ENCODE results near the gene ACAD11.
A peak's percentile ranks its signal among the peaks of the same experiment; 100 is the strongest.

The ACAD11 gene

GRCh38 chr3:132659365-132660051 is at the start of gene ACAD11:
TSS of gene ACAD11 (minus strand) at chr3:132659809. CDS start at chr3:132659751, 58 bp downstream.
- DNase-seq = peak; percentile 61

- no peak for DNase-seq
These were observed 44.1 kb upstream of the ACAD11 start for GRCh38 chr3:132703733-132704132.

- no peak for DNase-seq
These were observed 35.8 kb upstream of the ACAD11 start for GRCh38 chr3:132695422-132695821.

- no peak for DNase-seq
These were observed 35.4 kb upstream of the ACAD11 start for GRCh38 chr3:132694991-132695390.

GRCh38 chr3:132690040-132690439 is 30.4 kb upstream of the ACAD11 start:
- no peak for DNase-seq

GRCh38 chr3:132682201-132682600 is 22.6 kb upstream of the ACAD11 start:
- DNase-seq = no peak

GRCh38 chr3:132681421-132681820 is 21.8 kb upstream of the ACAD11 start:
- DNase-seq = no peak

- DNase-seq = no peak
These were observed 20.3 kb upstream of the ACAD11 start for GRCh38 chr3:132679911-132680310.

- DNase-seq = no peak
These were observed 15.8 kb upstream of the ACAD11 start for GRCh38 chr3:132675408-132675807.

GRCh38 chr3:132669256-132669777 is 9.7 kb upstream of the ACAD11 start:
- DNase-seq = no peak

GRCh38 chr3:132665230-132665745 is 5.7 kb upstream of the ACAD11 start:
- DNase-seq = no peak

- no peak for DNase-seq
These were observed 2.6 kb upstream of the ACAD11 start for GRCh38 chr3:132662212-132662611.

GRCh38 chr3:132661101-132661500 is 1.5 kb upstream of the ACAD11 start:
- DNase-seq = no peak

- DNase-seq = no peak
These were observed 1.1 kb upstream of the ACAD11 start for GRCh38 chr3:132660811-132661070.

GRCh38 chr3:132660052-132660810 is 622 bp upstream of the ACAD11 start, which contains the start of gene UBA5:
TSS of gene UBA5 (plus strand) at chr3:132660329. CDS start at chr3:132660538, 209 bp downstream.
- peak; percentile 55 for DNase-seq

GRCh38 chr3:132659000-132659364 is 627 bp downstream of the ACAD11 start:
- no peak for DNase-seq

GRCh38 chr3:132657869-132658747 is 1.5 kb downstream of the ACAD11 start:
- no peak for DNase-seq

GRCh38 chr3:132655471-132655870 is 4.1 kb downstream of the ACAD11 start:
- DNase-seq = no peak

- no peak for DNase-seq
These were observed 4.9 kb downstream of the ACAD11 start for GRCh38 chr3:132654721-132655120.

- DNase-seq = no peak
These were observed 5.4 kb downstream of the ACAD11 start for GRCh38 chr3:132654190-132654589.

GRCh38 chr3:132652640-132653270 is 6.9 kb downstream of the ACAD11 start:
- no peak for DNase-seq

- DNase-seq = no peak
These were observed 9.5 kb downstream of the ACAD11 start for GRCh38 chr3:132650153-132650552.

- DNase-seq = no peak
These were observed 14.6 kb downstream of the ACAD11 start for GRCh38 chr3:132645058-132645457.

Data from NCI-H1694 (cell line).